ENCODE results near the gene DBF4B.
A peak's percentile ranks its signal among the peaks of the same experiment; 100 is the strongest.

The DBF4B gene

GRCh38 chr17:44757045-44757917 lies 48.8 kb downstream of the DBF4B start:
- no peak for TF ChIP-seq CTCF (IDR thresholded peaks at IDR 0.05)
- H3K4me3 Mint-ChIP-seq, result no peak overlapping the region
- H3K4me1 Mint-ChIP-seq, result no peaks in the 10 kb centered on the region
- no peak for DNase-seq
- H3K9me3 Mint-ChIP-seq, result no peaks in the 10 kb centered on the region
- no peaks in the 10 kb centered on the region for H3K36me3 Mint-ChIP-seq (ENCODE audit: low read depth)
- peaks cover 51% of the 10 kb centered on the region for H3K27me3 Mint-ChIP-seq (ENCODE audit: low read depth, poor library complexity)
- no peak overlapping the region for H3K27ac Mint-ChIP-seq

- Mint-ChIP-seq H3K36me3 (ENCODE audit: low read depth) (no peaks in the 10 kb centered on the region), H3K27ac (no peak overlapping the region), H3K4me3 (peak overlapping the region; percentile 80), H3K4me1 (no peaks in the 10 kb centered on the region), H3K9me3 (no peaks in the 10 kb centered on the region), H3K27me3 (ENCODE audit: low read depth, poor library complexity) (peaks cover 53% of the 10 kb centered on the region)
- TF ChIP-seq CTCF (IDR thresholded peaks at IDR 0.05), result no peak
- no peak for DNase-seq
Measured at GRCh38 chr17:44757918-44758413, 49.5 kb downstream of the DBF4B start.

- no peaks in the 10 kb centered on the region for H3K36me3 Mint-ChIP-seq (ENCODE audit: low read depth)
- no peak within 1 kb of the TSS for H3K27ac Mint-ChIP-seq
- peaks cover 54% of the 10 kb centered on the region for H3K27me3 Mint-ChIP-seq (ENCODE audit: low read depth, poor library complexity)
- peak within 1 kb of the TSS; percentile 80 for H3K4me3 Mint-ChIP-seq
- DNase-seq, result peak; percentile 61
- TF ChIP-seq CTCF (IDR thresholded peaks at IDR 0.05), result no peak
- no peaks in the 10 kb centered on the region for H3K9me3 Mint-ChIP-seq
- no peaks in the 10 kb centered on the region for H3K4me1 Mint-ChIP-seq
Measured at GRCh38 chr17:44758414-44759085, 50.1 kb downstream of the DBF4B start, which contains the start of gene ADAM11. Gene ADAM11, plus strand, starts transcription at chr17:44758988. Its CDS starts 212 bp downstream, at chr17:44759200.

- H3K27ac Mint-ChIP-seq, result no peak overlapping the region
Measured at GRCh38 chr17:44759086-44759915, 50.8 kb downstream of the DBF4B start.

GRCh38 chr17:44759916-44760243 lies 51.4 kb downstream of the DBF4B start:
- H3K9me3 Mint-ChIP-seq, result no peaks in the 10 kb centered on the region
- H3K27ac Mint-ChIP-seq, result no peak overlapping the region
- peaks cover 56% of the 10 kb centered on the region for H3K27me3 Mint-ChIP-seq (ENCODE audit: low read depth, poor library complexity)
- DNase-seq, result no peak
- TF ChIP-seq CTCF (IDR thresholded peaks at IDR 0.05), result no peak
- no peak overlapping the region for H3K4me3 Mint-ChIP-seq
- H3K4me1 Mint-ChIP-seq, result no peaks in the 10 kb centered on the region
- no peaks in the 10 kb centered on the region for H3K36me3 Mint-ChIP-seq (ENCODE audit: low read depth)

More at GRCh38 chr17:44759086-44759915, 50.8 kb downstream of the DBF4B start:
- TF ChIP-seq CTCF (IDR thresholded peaks at IDR 0.05), result peak; percentile 24
- no peaks in the 10 kb centered on the region for H3K36me3 Mint-ChIP-seq (ENCODE audit: low read depth)
- H3K4me1 Mint-ChIP-seq, result no peaks in the 10 kb centered on the region
- peak overlapping the region; percentile 48 for H3K4me3 Mint-ChIP-seq
- no peaks in the 10 kb centered on the region for H3K9me3 Mint-ChIP-seq
- peak; percentile 48 for DNase-seq
- H3K27me3 Mint-ChIP-seq (ENCODE audit: low read depth, poor library complexity), result peaks cover 56% of the 10 kb centered on the region

All from nephron progenitor cell (in vitro differentiated cells).